PFSK-1 (cell line): ENCODE data around the gene EIF4EBP2.

Experiments used
- POLR2AphosphoS5 ChIP-seq: IDR thresholded peaks from 2 replicates; pipeline ENCODE4 v1.6.1; 2012; ENCODE audit warnings: low read depth, mild to moderate bottlenecking, control low read depth, low read length, moderate library complexity
- REST ChIP-seq, 2 experiments: IDR thresholded peaks; 2 replicates each; pipeline versions ENCODE4 v1.6.1 to v1.8.0; 2011 to 2012; ENCODE audit warnings: low read depth in 2 of 2, low read length in 2 of 2, control low read depth in 1 of 2, inconsistent platforms in 1 of 2, mild to moderate bottlenecking in 1 of 2, moderate library complexity in 1 of 2; ENCODE audit not compliant: insufficient read depth in 1 of 2
- SIN3A ChIP-seq: IDR thresholded peaks from 2 replicates; pipeline ENCODE4 v1.6.1; 2012; ENCODE audit warnings: mild to moderate bottlenecking, low read length, moderate library complexity, borderline replicate concordance; ENCODE audit not compliant: insufficient read depth
- TAF1 ChIP-seq: IDR thresholded peaks from 2 replicates; pipeline ENCODE4 v1.6.1; 2012; ENCODE audit warnings: low read length, control low read depth, borderline replicate concordance; ENCODE audit not compliant: insufficient read depth

GRCh38 chr10:70374775-70375614, 28.9 kb upstream of the EIF4EBP2 start:
- TF ChIP-seq POLR2AphosphoS5 (no peak), REST (IDR thresholded peaks at IDR 0.05; ENCODE audit: insufficient read depth in 1 of 2, low read depth in 2 of 2, low read length in 2 of 2) (no peak), TAF1 (no peak), SIN3A (no peak)
